GM18519 (cell line): ENCODE results near the gene TMEM59L.

Experiments used
- ATAC-seq: cut with Tn5 transposase; IDR thresholded peaks from one replicate; pipeline ENCODE4 v1.9.1; 2021; ENCODE audit warnings: mild to moderate bottlenecking, moderate library complexity; ENCODE audit not compliant: unreplicated experiment, low FRiP score

TMEM59L gene

DNA sequence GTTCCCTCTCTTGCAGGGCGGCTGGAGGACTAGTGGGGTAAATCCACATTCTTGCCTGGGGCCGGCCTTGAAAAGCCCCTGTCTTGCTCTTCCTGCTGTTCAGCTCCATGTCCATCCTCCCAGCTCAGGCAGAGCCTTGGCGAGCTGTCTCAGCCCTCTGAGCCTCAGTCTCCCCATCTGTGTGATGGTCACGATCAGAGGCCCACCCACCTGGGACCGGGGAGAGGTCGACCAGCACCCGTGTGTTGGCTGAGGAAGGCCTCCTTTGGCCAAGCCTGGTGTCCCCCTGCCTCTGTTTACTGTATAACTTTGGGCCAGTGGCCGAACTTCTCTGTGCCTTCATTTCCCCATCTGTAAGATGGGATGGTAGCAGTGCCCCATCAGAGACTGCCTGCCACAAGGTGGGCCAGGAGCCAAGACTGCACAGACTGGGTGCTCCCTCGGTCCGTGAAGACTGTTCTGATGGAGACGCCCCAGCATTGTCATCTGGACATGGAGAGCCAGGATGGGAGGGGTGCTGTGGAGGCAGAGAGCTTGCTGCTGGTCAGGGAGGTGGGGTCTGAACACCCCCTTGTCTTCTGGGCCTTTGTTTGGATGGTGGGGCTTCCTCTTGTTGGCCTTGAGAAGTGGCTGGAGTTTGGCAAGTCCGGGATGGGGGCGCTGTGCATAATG is 42.6 kb downstream of the TMEM59L start:
- ATAC-seq, result no peak

GRCh38 chr19:18656337-18657086 is 43.8 kb downstream of the TMEM59L start:
- no peak for ATAC-seq

GRCh38 chr19:18657590-18658365 is 45.1 kb downstream of the TMEM59L start:
- no peak for ATAC-seq

- ATAC-seq, result no peak
These were observed 45.7 kb downstream of the TMEM59L start for GRCh38 chr19:18658366-18658855.

GRCh38 chr19:18659281-18660050 is 46.8 kb downstream of the TMEM59L start:
- ATAC-seq, result no peak

GRCh38 chr19:18660051-18660910 is 47.6 kb downstream of the TMEM59L start:
- ATAC-seq, result no peak

DNA sequence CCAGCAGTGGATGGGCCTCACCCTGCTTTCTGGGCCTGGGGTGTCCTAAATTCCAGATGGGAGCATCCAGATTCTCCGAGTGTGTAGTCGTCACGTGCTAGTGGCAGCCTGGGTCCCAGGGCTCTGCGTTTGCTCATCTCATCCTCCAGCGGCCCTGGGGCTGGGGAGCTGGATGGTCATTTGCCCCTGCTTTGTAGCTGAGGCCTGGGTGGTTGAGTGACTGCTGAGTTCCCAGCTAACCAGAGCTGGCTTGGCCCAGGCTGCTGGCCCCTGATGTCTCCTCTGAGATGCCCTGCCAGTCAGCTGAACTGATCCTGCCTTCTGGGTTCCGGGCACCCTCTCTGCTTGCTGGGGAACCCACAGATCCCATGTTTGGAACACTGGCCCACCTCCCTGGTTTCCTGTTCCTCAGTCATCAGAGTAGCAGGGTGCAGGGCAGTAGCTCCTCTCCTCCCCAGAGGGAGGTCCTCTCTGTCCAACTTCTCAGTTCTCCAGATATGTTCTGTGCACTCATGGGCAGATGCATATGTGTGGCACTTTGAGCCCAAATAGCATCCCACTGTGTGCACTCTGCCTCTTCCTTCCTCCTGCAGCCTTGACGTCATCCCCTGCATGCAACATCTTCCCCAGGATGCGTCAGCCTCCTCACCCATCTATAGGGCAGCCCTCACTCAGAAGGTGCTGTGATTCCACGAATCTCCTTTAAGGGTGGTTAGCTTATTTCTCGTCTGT is 48.4 kb downstream of the TMEM59L start:
- ATAC-seq, result no peak

DNA sequence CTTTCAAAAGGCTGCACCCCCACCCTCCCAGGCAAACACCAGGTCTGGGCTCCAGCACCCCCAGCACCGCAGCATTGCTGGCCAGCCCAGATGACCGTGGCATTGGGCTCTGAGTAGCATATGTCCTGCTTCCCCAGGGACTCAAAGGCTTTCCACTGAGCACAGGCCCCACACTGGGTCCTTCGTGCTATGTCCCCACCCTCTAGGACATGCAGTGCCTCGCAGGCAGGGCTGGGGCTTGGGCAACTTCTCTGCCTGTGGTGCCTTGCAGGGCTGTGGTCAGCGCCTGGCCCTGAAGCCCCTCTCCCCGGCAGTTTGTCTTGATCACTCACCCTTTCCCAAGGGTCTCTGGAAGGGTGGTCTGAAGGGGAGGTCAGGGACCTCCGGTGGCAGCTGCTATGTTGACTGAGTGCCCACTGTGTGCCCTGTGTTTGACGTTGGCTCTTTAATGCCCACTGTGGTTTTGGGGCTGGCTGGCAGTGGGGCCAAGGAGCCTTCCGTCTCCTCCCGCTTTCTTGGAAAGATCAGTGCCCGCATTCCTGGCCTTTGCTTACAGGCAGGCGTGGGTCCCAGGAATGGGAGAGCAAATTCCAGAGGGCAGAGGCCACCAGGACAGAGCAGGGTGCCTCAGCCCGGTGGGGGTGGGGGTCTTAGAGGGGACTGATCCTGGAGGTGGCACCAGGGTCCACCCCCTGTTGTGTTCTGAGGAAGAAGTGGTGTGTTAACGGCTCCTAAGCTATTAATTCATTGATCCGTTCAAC is 50.5 kb downstream of the TMEM59L start:
- no peak for ATAC-seq

GRCh38 chr19:18663940-18664530 is 51.4 kb downstream of the TMEM59L start:
- ATAC-seq, result no peak

- ATAC-seq, result no peak
These were observed 53.1 kb downstream of the TMEM59L start for GRCh38 chr19:18665771-18666202.

DNA sequence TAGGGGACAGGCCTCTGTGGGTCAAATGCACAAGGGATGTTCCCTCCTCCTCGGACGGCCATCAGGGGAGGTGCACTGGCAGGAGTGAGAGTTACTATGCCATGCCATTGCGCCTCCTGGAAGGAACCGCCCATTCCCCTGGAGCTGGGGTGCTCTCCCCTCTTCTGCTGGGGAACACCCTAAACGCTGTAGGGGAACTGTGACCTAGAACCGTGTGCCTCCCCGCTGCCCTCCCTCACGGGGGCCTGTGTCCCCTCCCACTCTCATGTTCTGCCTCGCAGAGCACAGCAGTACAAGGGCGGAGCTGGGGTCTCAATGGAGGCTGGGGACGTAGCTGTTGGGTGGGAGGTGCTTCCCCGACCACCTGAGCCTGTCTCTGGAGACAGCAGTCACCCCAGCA is 53.6 kb downstream of the TMEM59L start:
- ATAC-seq, result no peak

DNA sequence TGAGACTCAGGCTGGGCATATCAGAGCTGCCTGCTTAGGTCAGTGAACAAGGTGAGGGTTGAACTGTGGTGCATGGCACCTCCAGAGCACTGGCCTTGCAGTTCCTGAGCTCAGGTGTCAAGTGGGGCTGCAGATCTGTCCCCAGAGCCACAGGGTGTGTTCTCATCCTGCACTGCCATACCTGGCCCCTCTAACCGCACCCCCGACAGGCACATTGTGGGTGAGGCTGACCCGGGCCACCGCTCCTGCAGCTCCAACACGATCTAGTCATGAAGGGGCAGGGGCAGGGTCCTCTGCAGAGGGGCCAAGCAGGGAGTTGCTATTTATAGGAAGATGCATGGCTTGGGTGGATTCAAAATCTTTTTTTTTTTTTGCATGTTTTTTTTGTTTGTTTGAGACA is 54.1 kb downstream of the TMEM59L start:
- no peak for ATAC-seq

DNA sequence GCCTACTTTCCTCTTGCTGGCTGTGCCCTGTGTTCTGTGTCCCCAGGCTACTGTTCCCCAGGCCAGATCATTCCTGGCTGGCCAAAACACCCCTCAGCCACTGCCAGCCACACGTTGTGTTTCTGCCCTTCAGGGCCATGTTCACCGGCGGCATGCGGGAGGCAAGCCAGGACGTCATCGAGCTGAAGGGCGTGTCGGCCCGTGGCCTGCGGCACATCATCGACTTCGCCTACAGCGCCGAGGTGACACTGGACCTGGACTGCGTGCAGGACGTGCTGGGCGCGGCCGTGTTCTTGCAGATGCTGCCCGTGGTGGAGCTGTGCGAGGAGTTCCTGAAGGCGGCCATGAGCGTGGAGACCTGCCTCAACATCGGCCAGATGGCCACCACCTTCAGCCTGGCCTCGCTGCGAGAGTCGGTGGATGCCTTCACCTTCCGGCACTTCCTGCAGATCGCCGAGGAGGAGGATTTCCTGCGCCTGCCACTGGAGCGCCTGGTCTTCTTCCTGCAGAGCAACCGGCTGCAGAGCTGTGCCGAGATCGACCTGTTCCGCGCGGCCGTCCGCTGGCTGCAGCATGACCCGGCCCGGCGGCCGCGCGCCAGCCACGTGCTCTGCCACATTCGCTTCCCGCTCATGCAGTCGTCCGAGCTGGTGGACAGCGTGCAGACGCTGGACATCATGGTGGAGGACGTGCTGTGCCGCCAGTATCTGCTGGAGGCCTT is 55.0 kb downstream of the TMEM59L start:
- no peak for ATAC-seq

GRCh38 chr19:18668252-18668631 is 55.6 kb downstream of the TMEM59L start:
- no peak for ATAC-seq

- ATAC-seq, result no peak
These were observed 56.3 kb downstream of the TMEM59L start for GRCh38 chr19:18668744-18669523.

DNA sequence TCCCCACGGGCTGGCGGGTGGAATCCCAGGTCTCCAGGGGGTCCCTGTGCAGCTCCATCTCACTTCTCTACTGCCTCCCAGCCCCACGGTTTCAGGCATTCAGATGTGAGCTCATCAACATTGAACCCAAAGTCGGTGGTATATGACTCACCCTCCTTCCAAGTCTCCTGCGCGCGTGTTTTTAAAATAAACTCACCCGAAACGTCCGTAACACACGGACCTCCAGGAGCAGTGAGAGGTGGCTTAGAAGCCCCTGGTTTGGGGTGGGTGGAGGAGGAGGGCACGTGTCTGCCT is 56.8 kb downstream of the TMEM59L start:
- no peak for ATAC-seq

GRCh38 chr19:18669883-18670282 is 57.2 kb downstream of the TMEM59L start:
- no peak for ATAC-seq
